Measurements from ENCODE around the gene PIF1.

PIF1 gene

DNA sequence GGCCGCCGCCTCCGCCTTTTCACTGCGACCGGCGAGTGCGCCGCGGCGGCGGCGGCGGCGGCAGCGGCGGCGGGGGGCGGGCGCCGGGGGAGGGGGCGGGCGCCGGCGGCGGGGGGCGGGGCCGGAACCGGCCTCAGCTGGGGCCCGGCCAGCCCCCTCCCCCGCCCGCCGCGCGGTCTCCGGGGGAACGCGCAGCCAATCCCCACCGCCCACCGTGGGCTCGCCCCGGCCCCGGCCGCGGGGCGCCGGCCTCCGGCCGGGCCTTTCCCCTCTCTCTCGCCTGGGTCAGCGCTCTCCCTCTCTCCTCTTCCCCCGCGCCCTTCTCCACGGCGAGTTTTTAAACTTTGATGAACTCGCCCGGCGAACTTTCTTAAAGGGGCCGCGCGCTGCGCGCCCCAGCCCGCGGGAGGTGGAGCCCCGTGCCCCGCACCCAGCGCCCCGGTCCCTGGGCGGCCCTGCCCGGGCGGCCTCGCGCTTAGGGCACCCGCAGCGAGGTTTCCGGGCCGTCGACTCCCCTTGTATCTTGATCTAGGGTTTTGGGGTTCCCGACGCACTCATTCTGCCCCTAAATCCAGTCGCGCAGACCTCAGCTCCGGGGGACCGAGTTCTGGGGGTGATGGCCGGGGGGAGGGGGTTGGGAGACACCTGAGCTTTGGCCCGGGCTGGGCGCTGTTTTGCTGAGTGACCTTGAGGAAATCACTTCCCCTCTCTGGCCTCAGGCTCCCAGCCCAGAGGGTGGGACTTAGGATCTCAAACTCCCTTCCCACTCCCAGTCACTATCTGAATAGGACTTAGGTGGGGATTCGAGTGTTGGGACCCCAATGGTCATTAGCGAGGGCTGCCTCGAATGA, 49.7 kb downstream of the PIF1 start, which contains the start of gene RBPMS2:
RBPMS2 (minus strand) TSS at position 39 of the 851 bp plus-strand sequence. CDS start 270 bp downstream, outside the sequence.
- Histone ChIP-seq H3K4me3 (IDR thresholded peaks at IDR 0.05; ENCODE audit: insufficient read depth, low read depth, low read length) (no peak within 1 kb of the TSS), H4K20me1 (ENCODE audit: insufficient read depth) (no peaks in the 10 kb centered on the region), H3K36me3 (ENCODE audit: insufficient read depth) (no peaks in the 10 kb centered on the region), H2AFZ (ENCODE audit: low read depth) (peak within 1 kb of the TSS; percentile 93), H3K79me2 (ENCODE audit: insufficient read depth, low read depth) (no peaks in the 10 kb centered on the region), H3K27ac (no peak within 1 kb of the TSS), H3K4me2 (peak within 1 kb of the TSS; percentile 74), H3K4me1 (ENCODE audit: low read depth, poor library complexity, severe bottlenecking) (no peaks in the 10 kb centered on the region), H3K27me3 (ENCODE audit: insufficient read depth, low read depth) (no peaks in the 10 kb centered on the region), H3K9ac (peak within 1 kb of the TSS; percentile 49; the same call in 1 of the 2 replicates)
- TF ChIP-seq, protein P1, sequence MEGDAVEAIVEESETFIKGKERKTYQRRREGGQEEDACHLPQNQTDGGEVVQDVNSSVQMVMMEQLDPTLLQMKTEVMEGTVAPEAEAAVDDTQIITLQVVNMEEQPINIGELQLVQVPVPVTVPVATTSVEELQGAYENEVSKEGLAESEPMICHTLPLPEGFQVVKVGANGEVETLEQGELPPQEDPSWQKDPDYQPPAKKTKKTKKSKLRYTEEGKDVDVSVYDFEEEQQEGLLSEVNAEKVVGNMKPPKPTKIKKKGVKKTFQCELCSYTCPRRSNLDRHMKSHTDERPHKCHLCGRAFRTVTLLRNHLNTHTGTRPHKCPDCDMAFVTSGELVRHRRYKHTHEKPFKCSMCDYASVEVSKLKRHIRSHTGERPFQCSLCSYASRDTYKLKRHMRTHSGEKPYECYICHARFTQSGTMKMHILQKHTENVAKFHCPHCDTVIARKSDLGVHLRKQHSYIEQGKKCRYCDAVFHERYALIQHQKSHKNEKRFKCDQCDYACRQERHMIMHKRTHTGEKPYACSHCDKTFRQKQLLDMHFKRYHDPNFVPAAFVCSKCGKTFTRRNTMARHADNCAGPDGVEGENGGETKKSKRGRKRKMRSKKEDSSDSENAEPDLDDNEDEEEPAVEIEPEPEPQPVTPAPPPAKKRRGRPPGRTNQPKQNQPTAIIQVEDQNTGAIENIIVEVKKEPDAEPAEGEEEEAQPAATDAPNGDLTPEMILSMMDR (conservative IDR thresholded peaks at IDR 0.05; ENCODE audit: low read depth, low read length), result no peak

DNA sequence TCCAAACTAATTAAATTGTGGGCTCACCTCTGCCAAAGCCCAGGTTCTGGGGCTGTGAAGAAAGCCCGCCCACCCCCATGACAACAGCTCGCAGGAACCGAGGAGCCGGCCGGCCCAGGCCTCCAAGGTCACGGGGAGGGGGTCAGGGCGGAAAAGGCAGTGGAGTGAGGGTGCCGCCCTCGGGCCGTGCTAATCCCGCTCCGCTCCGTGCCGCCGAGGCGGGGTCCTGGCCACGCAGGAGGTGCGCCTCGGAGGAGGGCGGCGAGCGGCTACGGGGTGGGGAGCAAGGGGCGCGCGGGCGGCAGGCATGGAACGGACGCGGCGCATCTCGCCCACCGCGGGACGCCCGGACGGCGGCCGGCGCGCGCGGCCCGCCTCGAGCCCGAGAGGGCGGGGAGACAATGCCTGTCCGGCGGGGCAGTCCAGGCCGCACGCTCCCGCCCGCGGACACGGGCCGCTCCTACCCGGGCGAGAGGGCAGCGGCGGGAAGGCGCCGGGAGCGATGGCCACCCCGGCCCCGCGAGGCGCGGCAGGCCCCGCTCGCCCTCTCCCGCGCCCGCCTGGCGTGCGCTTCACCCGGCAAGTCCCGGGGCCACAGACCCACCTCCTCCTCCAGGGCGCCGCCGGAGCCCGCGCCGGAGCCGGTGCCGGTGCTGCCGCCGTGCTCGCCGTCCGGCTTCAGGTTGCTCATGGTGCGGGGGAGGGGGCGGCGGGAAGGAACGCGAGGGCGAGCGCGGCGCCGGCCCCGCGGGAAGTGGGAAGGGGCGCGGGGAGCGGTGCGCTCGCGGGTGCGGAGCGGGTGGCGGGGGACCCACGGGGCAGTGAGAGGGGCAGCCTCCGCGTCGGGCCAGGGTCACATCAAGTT, 50.6 kb downstream of the PIF1 start:
- TF ChIP-seq, protein P1 (conservative IDR thresholded peaks at IDR 0.05; ENCODE audit: low read depth, low read length), result no peak
- H3K9ac ChIP-seq, result no peak overlapping the region; the same call in 1 of the 2 replicates
- H3K79me2 ChIP-seq (ENCODE audit: insufficient read depth, low read depth), result no peaks in the 10 kb centered on the region
- no peak overlapping the region for H3K27ac ChIP-seq
- H3K4me1 ChIP-seq (ENCODE audit: low read depth, poor library complexity, severe bottlenecking), result no peaks in the 10 kb centered on the region
- no peak overlapping the region for H3K4me3 ChIP-seq (IDR thresholded peaks at IDR 0.05; ENCODE audit: insufficient read depth, low read depth, low read length)
- H2AFZ ChIP-seq (ENCODE audit: low read depth), result peak overlapping the region; percentile 41; the same call in 1 of the 2 replicates
- H3K27me3 ChIP-seq (ENCODE audit: insufficient read depth, low read depth), result no peaks in the 10 kb centered on the region
- no peaks in the 10 kb centered on the region for H3K36me3 ChIP-seq (ENCODE audit: insufficient read depth)
- no peak overlapping the region for H3K4me2 ChIP-seq
- H4K20me1 ChIP-seq (ENCODE audit: insufficient read depth), result no peaks in the 10 kb centered on the region

- H3K4me1 ChIP-seq (ENCODE audit: low read depth, poor library complexity, severe bottlenecking), result no peaks in the 10 kb centered on the region
- H3K79me2 ChIP-seq (ENCODE audit: insufficient read depth, low read depth), result no peaks in the 10 kb centered on the region
- no peak overlapping the region for H3K4me3 ChIP-seq (IDR thresholded peaks at IDR 0.05; ENCODE audit: insufficient read depth, low read depth, low read length)
- no peak overlapping the region for H3K9ac ChIP-seq
- H3K4me2 ChIP-seq, result no peak overlapping the region
- no peaks in the 10 kb centered on the region for H3K36me3 ChIP-seq (ENCODE audit: insufficient read depth)
- H4K20me1 ChIP-seq (ENCODE audit: insufficient read depth), result no peaks in the 10 kb centered on the region
- TF ChIP-seq, protein P1 (conservative IDR thresholded peaks at IDR 0.05; ENCODE audit: low read depth, low read length), result no peak
- no peaks in the 10 kb centered on the region for H3K27me3 ChIP-seq (ENCODE audit: insufficient read depth, low read depth)
- H3K27ac ChIP-seq, result no peak overlapping the region
- H2AFZ ChIP-seq (ENCODE audit: low read depth), result no peak overlapping the region
These were observed 51.3 kb downstream of the PIF1 start for GRCh38 chr15:64774037-64774628.

DNA sequence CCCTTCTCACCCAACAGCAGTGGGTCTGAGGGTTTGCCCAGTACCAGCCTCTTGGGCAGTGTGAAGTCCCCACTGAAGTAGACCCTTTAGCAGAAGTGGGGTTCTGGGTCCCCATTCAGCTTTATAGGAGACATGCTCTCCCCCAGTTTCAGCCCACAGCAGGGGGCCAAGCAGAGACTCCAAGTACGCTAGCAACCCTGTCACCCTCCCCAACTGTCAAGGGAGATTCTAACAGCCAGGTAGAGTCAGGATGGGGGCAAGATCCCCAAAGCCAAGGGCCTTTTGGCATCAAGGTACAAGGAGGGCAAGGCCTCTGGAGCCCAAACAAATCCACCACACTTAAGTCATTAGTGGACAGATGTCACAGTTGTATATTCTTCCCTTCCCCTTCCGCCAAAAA, 51.8 kb downstream of the PIF1 start:
- H3K4me3 ChIP-seq (IDR thresholded peaks at IDR 0.05; ENCODE audit: insufficient read depth, low read depth, low read length), result no peak overlapping the region

More for the DNA sequence above, 51.8 kb downstream of the PIF1 start:
- Histone ChIP-seq H3K9ac (no peak overlapping the region), H3K27me3 (ENCODE audit: insufficient read depth, low read depth) (no peaks in the 10 kb centered on the region), H2AFZ (ENCODE audit: low read depth) (no peak overlapping the region), H4K20me1 (ENCODE audit: insufficient read depth) (no peaks in the 10 kb centered on the region), H3K4me1 (ENCODE audit: low read depth, poor library complexity, severe bottlenecking) (no peaks in the 10 kb centered on the region), H3K4me2 (no peak overlapping the region), H3K79me2 (ENCODE audit: insufficient read depth, low read depth) (no peaks in the 10 kb centered on the region), H3K27ac (no peak overlapping the region), H3K36me3 (ENCODE audit: insufficient read depth) (no peaks in the 10 kb centered on the region)
- TF ChIP-seq, protein P1 (conservative IDR thresholded peaks at IDR 0.05; ENCODE audit: low read depth, low read length), result no peak
